Adrenal gland (tissue), 12 donors: Measurements from ENCODE around the gene NDUFB8. TPM values are rescaled to one million over a fixed set of nuclear protein-coding genes. Genes with fewer than 3 reads are reported as not detected.

ENCODE experiments used
- DNase-seq, 7 donors: peaks; one replicate each; pipeline ENCODE4 v3.0.0-alpha.2; 2019 to 2020
- H3K27ac ChIP-seq, 5 donors: fragments of 200-600 bp; sonication (generic) in 4 of 5; 1 replicate in 3 of 5; 2 replicates in 2 of 5; pipeline versions ENCODE4 v1.5.1 to v1.8.0; 2016 to 2020; ENCODE audit warnings: mild to moderate bottlenecking in 1 of 5
- H3K27me3 ChIP-seq: fragments of 200-600 bp; 2 replicates; pipeline ENCODE4 v1.8.0; 2021
- H3K36me3 ChIP-seq, 2 donors: fragments of 200-600 bp; replicated peaks in 1 of 2; 1 replicate in 1 of 2; 2 replicates in 1 of 2; pipeline versions ENCODE4 v1.5.1 to v1.8.0; 2018 to 2022
- H3K4me1 ChIP-seq, 2 donors: fragments of 200-600 bp; replicated peaks in 1 of 2; 1 replicate in 1 of 2; 2 replicates in 1 of 2; pipeline versions ENCODE4 v1.5.1 to v1.8.0; 2018 to 2021
- H3K4me3 ChIP-seq, 4 donors: fragments of 200-600 bp; sonication (generic) in 3 of 4; one replicate each; pipeline ENCODE4 v1.5.1; 2016 to 2018
- H3K9me3 ChIP-seq, 3 donors: fragments of 200-600 bp; sonication (generic) in 1 of 3; replicated peaks in 1 of 3; 1 replicate in 2 of 3; 2 replicates in 1 of 3; pipeline versions ENCODE4 v1.5.1 to v1.8.0; 2016 to 2021
- CTCF ChIP-seq, 6 experiments: fragments of 450-650 bp in 4 of 6; fragments of 200-600 bp in 2 of 6; sonication (generic) in 1 of 6; IDR thresholded peaks; 1 replicate in 5 of 6; 2 replicates in 1 of 6; pipeline versions ENCODE4 v1.5.1 to v1.8.0; 2016 to 2021; ENCODE audit warnings: antibody characterized with exemption in 6 of 6, mild to moderate bottlenecking in 2 of 6, moderate library complexity in 1 of 6
- POLR2A ChIP-seq, 2 donors: fragments of 450-650 bp; IDR thresholded peaks; one replicate each; pipeline ENCODE4 v1.6.1; 2017; ENCODE audit warnings: antibody characterized with exemption in 2 of 2, mild to moderate bottlenecking in 2 of 2, moderate library complexity in 1 of 2
- WGBS, 4 donors: extraction: QIAGEN DNeasy Blood & Tissue Kit in 2 of 4; methylation state at CpG; one replicate each; pipeline versions ENCODE4 v1.1.5 to v1.1.7; 2013 to 2017; 5-methylcytosine and 5-hydroxymethylcytosine counted together
- intact Hi-C, 2 donors: fragments of 100-400 bp; cut with DNase I; formaldehyde crosslinking; loops; one replicate each; pipeline versions ENCODE4 v1.14.1 to v1.15.0; 2022 to 2023
- polyA plus RNA-seq, 3 donors: library from polyadenylated mRNA; stranded (reverse); fragments of 200-250 nt in 2 of 3; fragments of 350-450 nt in 1 of 3; fragmentation: Illumina TruSeq in 1 of 3; extraction: RNeasy Lipid Tissue Mini Kit (QIAGEN cat#74804) in 1 of 3; gene quantifications; one replicate each; pipeline ENCODE4 v1.2.3, GENCODE V29; 2013 to 2014
- total RNA-seq, 9 donors: library from RNA; depleted of rRNA in 4 of 9; stranded (reverse); fragments of >200 nt in 4 of 9; fragments of 120-200 nt in 1 of 9; fragmentation: NEBNext Ultra II Directional in 1 of 9; extraction: Animal tissue kit (Norgen Biotek cat#: 25700) in 1 of 9; gene quantifications; one replicate each; pipeline versions ENCODE4 v1.1.0 to v1.2.4, GENCODE V29; 2013 to 2023
- donor health status: healthy with polysubstance abuse.
- donor health status: Bipolar disorder and iron deficiency.
- donor health status: DM: yes; HTN: yes; CAD: no.
- donor health status: DM: no; HTN: no; CAD: no.
- donor health status: DM: no; HTN: no; CAD: no.
- donor health status: DM: yes; HTN: yes; CAD: no.

NDUFB8 gene
- total and polyA plus RNA-seq, 12 donors, result 181 to 689 (median 222) TPM

GRCh38 chr10:100480002-100480401 is 49.7 kb downstream of the NDUFB8 start:
- intact Hi-C loops, result loop anchor here in 1 of 2 donors (5.0 kb wide), 1 partner anchor 37 kb away; the partner anchor contains the start of gene SEC31B
- no peak overlapping the region for H3K4me3 ChIP-seq
- TF ChIP-seq POLR2A (IDR thresholded peaks at IDR 0.05) (no peak), CTCF (IDR thresholded peaks at IDR 0.05) (no peak)
- WGBS, 4 donors, result 67 to 79% (median 74%) methylated on average over 2 of the region's 2 CpGs
- H3K27me3 ChIP-seq, result peaks cover 22% of the 10 kb centered on the region
- no peaks in the 10 kb centered on the region for H3K36me3 ChIP-seq
- no peak overlapping the region for H3K27ac ChIP-seq
- H3K4me1 ChIP-seq, result peaks cover 8 to 13% of the 10 kb centered on the region in 2 donors
- H3K9me3 ChIP-seq, result no peaks in the 10 kb centered on the region
- no peak for DNase-seq

GRCh38 chr10:100479037-100479436 is 50.6 kb downstream of the NDUFB8 start:
- Histone ChIP-seq H3K36me3 (no peaks in the 10 kb centered on the region), H3K27me3 (peaks cover 22% of the 10 kb centered on the region), H3K9me3 (no peaks in the 10 kb centered on the region), H3K4me3 (no peak overlapping the region), H3K27ac (no peak overlapping the region), H3K4me1 (peaks cover 8 to 13% of the 10 kb centered on the region in 2 donors)
- TF ChIP-seq CTCF (IDR thresholded peaks at IDR 0.05) (no peak), POLR2A (IDR thresholded peaks at IDR 0.05) (no peak)
- DNase-seq, result no peak
- intact Hi-C loops, result no loop called here
- WGBS, 4 donors, result 20 to 29% (median 25%) methylated on average over 4 of the region's 4 CpGs

- H3K4me1 ChIP-seq, result peaks cover 8 to 13% of the 10 kb centered on the region in 2 donors
- H3K27me3 ChIP-seq, result peaks cover 22% of the 10 kb centered on the region
- H3K36me3 ChIP-seq, result no peaks in the 10 kb centered on the region
- no peak for TF ChIP-seq CTCF (IDR thresholded peaks at IDR 0.05)
- TF ChIP-seq POLR2A (IDR thresholded peaks at IDR 0.05), result no peak
- H3K9me3 ChIP-seq, result no peaks in the 10 kb centered on the region
- 24 to 37% (median 32%) methylated on average over 5 of the region's 5 CpGs for WGBS, 4 donors
- H3K4me3 ChIP-seq, result no peak overlapping the region
- no peak for DNase-seq
- intact Hi-C loops, result no loop called here
- no peak overlapping the region for H3K27ac ChIP-seq
Observed at GRCh38 chr10:100477970-100478369, 51.7 kb downstream of the NDUFB8 start.

Other genes with a start within 250 kb of the NDUFB8 start
- gene BLOC1S2, start 243.2 kb downstream of the NDUFB8 start, total RNA-seq, result 10 to 100 TPM; 21.1 to 79.6 (median 39.7) TPM
- gene BLOC1S2, start 243.2 kb downstream of the NDUFB8 start, polyA plus RNA-seq, result 100 to 1,000 TPM in 1 of 3 donors, 10 to 100 TPM in 2; 31.5 to 104 (median 38.1) TPM
- under 1 TPM in 1 of 9 donors, not detected in 8; 0.50 TPM for gene PKD2L1, start 199.6 kb downstream of the NDUFB8 start, total RNA-seq
- under 1 TPM in 1 of 3 donors, not detected in 2; 0.72 TPM for gene PKD2L1, start 199.6 kb downstream of the NDUFB8 start, polyA plus RNA-seq
- 100 to 1,000 TPM; 105 to 734 (median 239) TPM for gene SCD, start 182.6 kb downstream of the NDUFB8 start, total RNA-seq
- 100 to 1,000 TPM in 2 of 3 donors, 10 to 100 TPM in 1; 44.2 to 979 (median 125) TPM for gene SCD, start 182.6 kb downstream of the NDUFB8 start, polyA plus RNA-seq
- under 1 TPM in 4 of 9 donors, not detected in 5; 0.06 to 0.67 (median 0.54) TPM for gene WNT8B, start 66.9 kb downstream of the NDUFB8 start, total RNA-seq
- gene WNT8B, start 66.9 kb downstream of the NDUFB8 start, polyA plus RNA-seq, result under 1 TPM; 0.03 to 0.97 (median 0.32) TPM
- gene SEC31B, start 10.0 kb downstream of the NDUFB8 start, total RNA-seq, result 10 to 100 TPM in 3 of 9 donors, 1 to 10 TPM in 6; 2.9 to 85.1 (median 7.2) TPM
- gene SEC31B, start 10.0 kb downstream of the NDUFB8 start, polyA plus RNA-seq, result 10 to 100 TPM in 2 of 3 donors, 1 to 10 TPM in 1; 2.8 to 41.8 (median 27.1) TPM
- gene HIF1AN, start 6.1 kb upstream of the NDUFB8 start, total RNA-seq, result 10 to 100 TPM; 10.0 to 46.4 (median 20.6) TPM
- 10 to 100 TPM in 1 of 3 donors, 1 to 10 TPM in 2; 6.7 to 43.0 (median 10.0) TPM for gene HIF1AN, start 6.1 kb upstream of the NDUFB8 start, polyA plus RNA-seq
- under 1 TPM in 2 of 9 donors, not detected in 7; 0.13 to 0.25 TPM for gene PAX2, start 215.7 kb upstream of the NDUFB8 start, total RNA-seq
- under 1 TPM in 2 of 3 donors, not detected in 1; 0.07 to 0.08 TPM for gene PAX2, start 215.7 kb upstream of the NDUFB8 start, polyA plus RNA-seq